Aorta (tissue), 5 donors: ENCODE results near the gene ZNF438. TPM values are rescaled to one million over a fixed set of nuclear protein-coding genes. Genes with fewer than 3 reads are reported as not detected.

Source experiments
- ATAC-seq: fragments of 200-7000 bp; cut with Tn5 transposase; one replicate; pipeline ENCODE4 v1.9.1; 2022; ENCODE audit warnings: moderate library complexity; ENCODE audit not compliant: low FRiP score
- DNase-seq, 2 donors: peaks; one replicate each; pipeline ENCODE4 v3.0.0-alpha.2; 2020
- H3K27ac ChIP-seq, 2 donors: one replicate each; pipeline ENCODE4 v1.5.1; 2013; ENCODE audit warnings: low read length in 2 of 2, mild to moderate bottlenecking in 2 of 2, moderate library complexity in 2 of 2, control low read depth in 1 of 2, inconsistent platforms in 1 of 2, low read depth in 1 of 2
- H3K27me3 ChIP-seq, 2 donors: one replicate each; pipeline ENCODE4 v1.6.1; 2013; ENCODE audit warnings: control low read depth in 1 of 2, low read length in 1 of 2, mild to moderate bottlenecking in 1 of 2, moderate library complexity in 1 of 2; ENCODE audit not compliant: insufficient read depth in 2 of 2, control insufficient read depth in 1 of 2
- H3K36me3 ChIP-seq, 2 donors: one replicate each; pipeline ENCODE4 v1.6.1; 2013; ENCODE audit warnings: control low read depth in 1 of 2, low read length in 1 of 2, mild to moderate bottlenecking in 1 of 2; ENCODE audit not compliant: insufficient read depth in 2 of 2, control insufficient read depth in 1 of 2
- H3K4me1 ChIP-seq, 2 donors: one replicate each; pipeline ENCODE4 v1.6.1; 2013; ENCODE audit warnings: low read length in 2 of 2, control low read depth in 1 of 2, mild to moderate bottlenecking in 1 of 2, moderate library complexity in 1 of 2; ENCODE audit not compliant: insufficient read depth in 2 of 2, control insufficient read depth in 1 of 2
- H3K4me3 ChIP-seq, 2 donors: one replicate each; pipeline ENCODE4 v1.5.1; 2013; ENCODE audit warnings: low read length in 2 of 2, control low read depth in 1 of 2, mild to moderate bottlenecking in 1 of 2
- H3K9me3 ChIP-seq: one replicate; pipeline ENCODE4 v1.6.1; 2013; ENCODE audit warnings: mild to moderate bottlenecking, low read length; ENCODE audit not compliant: control insufficient read depth
- WGBS, 2 donors: extraction: QIAGEN DNeasy Blood & Tissue Kit; methylation state at CpG; one replicate each; pipeline ENCODE4 v1.1.7; 2013; 5-methylcytosine and 5-hydroxymethylcytosine counted together
- intact Hi-C, 2 donors: fragments of 100-400 bp; cut with DNase I; formaldehyde crosslinking; loops; one replicate each; pipeline versions ENCODE4 v1.14.2 to v1.15.0; 2022
- polyA plus RNA-seq, 2 donors: library from polyadenylated mRNA; stranded (reverse); fragments of 200-250 nt; gene quantifications; one replicate each; pipeline ENCODE4 v1.2.3, GENCODE V29; 2013
- total RNA-seq, 2 donors: library from RNA; stranded (reverse); fragmentation: NEBNext Ultra II Directional; extraction: Animal tissue kit (Norgen Biotek cat#: 25700); gene quantifications; one replicate each; pipeline ENCODE4 v1.2.1, GENCODE V29; 2021
- donor health status: healthy with polysubstance abuse.
- donor health status: Bipolar disorder and iron deficiency.
- donor health status: DM: no; HTN: no; CAD: no.
- donor health status: DM: no; HTN: no; CAD: no.
- donor health status: DM: yes; HTN: yes; CAD: no.

ZNF438 gene
- total and polyA plus RNA-seq, 4 donors, result 10.6 to 16.5 (median 12.5) TPM

GRCh38 chr10:30839652-30840051 lies 192.0 kb downstream of the ZNF438 start:
- intact Hi-C loops, result no loop called here
- WGBS, 2 donors, result 23 to 28% methylated on average over 2 of the region's 2 CpGs
- no peak for ATAC-seq
- Histone ChIP-seq H3K27me3 (no peaks in the 10 kb centered on the region), H3K4me1 (peaks cover 2 to 3% of the 10 kb centered on the region in 2 donors), H3K27ac (no peak overlapping the region), H3K9me3 (no peaks in the 10 kb centered on the region), H3K4me3 (no peak overlapping the region), H3K36me3 (peaks cover 0 to 2% of the 10 kb centered on the region in 2 donors)
- DNase-seq, result no peak

DNA sequence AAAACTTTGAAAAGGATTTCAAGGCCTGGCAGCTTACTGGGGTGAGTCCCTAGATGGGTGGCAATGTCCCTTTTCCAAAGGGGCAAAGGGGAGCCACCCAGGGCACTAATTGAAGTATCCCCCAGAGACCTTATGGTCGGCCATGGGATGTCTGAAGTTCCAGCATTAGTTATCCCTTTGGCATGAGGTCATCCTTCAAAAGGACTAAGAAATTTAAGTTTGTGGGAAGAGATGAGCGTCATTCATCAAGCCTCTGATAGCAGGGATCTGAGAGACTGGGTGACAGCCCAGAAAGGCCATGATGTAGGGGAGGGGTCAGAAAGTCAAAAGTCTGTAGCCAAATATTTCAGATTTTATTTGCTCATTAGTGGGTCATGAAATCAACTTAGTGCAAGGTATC lies 195.3 kb downstream of the ZNF438 start:
- H3K27ac ChIP-seq, result no peak overlapping the region
- ATAC-seq, result no peak
- no peak for DNase-seq
- no peak overlapping the region for H3K4me3 ChIP-seq
- H3K4me1 ChIP-seq, result peaks cover 2 to 3% of the 10 kb centered on the region in 2 donors
- 65 to 74% methylated on average over 2 of the region's 2 CpGs for WGBS, 2 donors
- H3K27me3 ChIP-seq, result no peaks in the 10 kb centered on the region
- no peaks in the 10 kb centered on the region for H3K9me3 ChIP-seq
- peaks cover 0 to 2% of the 10 kb centered on the region in 2 donors for H3K36me3 ChIP-seq
- intact Hi-C loops, result no loop called here

GRCh38 chr10:30835146-30835545 lies 196.5 kb downstream of the ZNF438 start:
- H3K27me3 ChIP-seq, result no peaks in the 10 kb centered on the region
- no peaks in the 10 kb centered on the region for H3K36me3 ChIP-seq
- H3K9me3 ChIP-seq, result no peaks in the 10 kb centered on the region
- no peak overlapping the region for H3K27ac ChIP-seq
- intact Hi-C loops, result no loop called here
- 87 to 89% methylated on average over 12 of the region's 12 CpGs for WGBS, 2 donors
- no peak overlapping the region for H3K4me3 ChIP-seq
- no peak for ATAC-seq
- DNase-seq, result no peak
- H3K4me1 ChIP-seq, result peaks cover 0 to 3% of the 10 kb centered on the region in 2 donors

DNA sequence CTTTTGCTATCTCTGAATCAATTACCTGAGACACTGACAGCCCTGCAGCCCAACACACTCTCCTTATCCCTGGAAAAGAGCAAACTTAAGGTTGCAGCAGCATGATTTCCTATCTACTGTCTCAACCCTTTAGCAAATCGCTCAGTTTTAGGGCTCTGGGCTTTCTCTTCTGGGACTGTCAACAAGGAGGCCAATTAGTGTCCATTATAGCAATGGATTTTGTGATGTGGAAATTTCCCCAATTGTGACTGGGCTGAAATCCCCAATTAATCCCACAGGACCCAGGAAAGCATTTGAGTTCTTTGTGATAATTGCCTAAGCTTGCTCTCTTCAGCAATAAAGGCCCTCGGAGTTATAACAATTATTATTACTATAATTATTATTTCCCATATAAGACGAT lies 197.0 kb downstream of the ZNF438 start:
- intact Hi-C loops, result no loop called here

GRCh38 chr10:30834153-30834552 lies 197.5 kb downstream of the ZNF438 start:
- intact Hi-C loops, result no loop called here
- H3K9me3 ChIP-seq, result no peaks in the 10 kb centered on the region
- H3K4me3 ChIP-seq, result no peak overlapping the region
- no peaks in the 10 kb centered on the region for H3K36me3 ChIP-seq
- no peak for DNase-seq
- no peak for ATAC-seq
- 85 to 94% methylated on average over 4 of the region's 4 CpGs for WGBS, 2 donors
- H3K4me1 ChIP-seq, result no peaks in the 10 kb centered on the region
- no peaks in the 10 kb centered on the region for H3K27me3 ChIP-seq
- H3K27ac ChIP-seq, result no peak overlapping the region

More for the DNA sequence above, 197.0 kb downstream of the ZNF438 start:
- H3K27me3 ChIP-seq, result no peaks in the 10 kb centered on the region
- H3K4me3 ChIP-seq, result no peak overlapping the region
- ATAC-seq (peak; percentile 51), DNase-seq (no peak)
- WGBS, 2 donors, result 86 to 90% methylated on average over 3 of the region's 3 CpGs
- H3K4me1 ChIP-seq, result peaks cover 0 to 2% of the 10 kb centered on the region in 2 donors
- no peaks in the 10 kb centered on the region for H3K36me3 ChIP-seq
- H3K9me3 ChIP-seq, result no peaks in the 10 kb centered on the region
- H3K27ac ChIP-seq, result no peak overlapping the region

- Histone ChIP-seq H3K9me3 (no peaks in the 10 kb centered on the region), H3K4me3 (no peak overlapping the region), H3K27me3 (no peaks in the 10 kb centered on the region), H3K27ac (no peak overlapping the region), H3K36me3 (no peaks in the 10 kb centered on the region), H3K4me1 (no peaks in the 10 kb centered on the region)
- 94 to 95% methylated on average over 5 of the region's 5 CpGs for WGBS, 2 donors
- ATAC-seq (no peak), DNase-seq (no peak)
- intact Hi-C loops, result no loop called here
These were observed 198.1 kb downstream of the ZNF438 start for GRCh38 chr10:30833628-30833970.

GRCh38 chr10:30832749-30833627 lies 198.7 kb downstream of the ZNF438 start:
- H3K27ac ChIP-seq, result no peak overlapping the region
- H3K4me3 ChIP-seq, result no peak overlapping the region
- no peaks in the 10 kb centered on the region for H3K36me3 ChIP-seq
- no peaks in the 10 kb centered on the region for H3K9me3 ChIP-seq
- intact Hi-C loops, result no loop called here
- DNase-seq (no peak), ATAC-seq (no peak)
- H3K27me3 ChIP-seq, result no peaks in the 10 kb centered on the region
- 74 to 81% methylated on average over 13 of the region's 13 CpGs for WGBS, 2 donors
- H3K4me1 ChIP-seq, result no peaks in the 10 kb centered on the region

- Histone ChIP-seq H3K9me3 (no peaks in the 10 kb centered on the region), H3K4me1 (no peaks in the 10 kb centered on the region), H3K36me3 (no peaks in the 10 kb centered on the region), H3K4me3 (no peak overlapping the region), H3K27ac (no peak overlapping the region), H3K27me3 (no peaks in the 10 kb centered on the region)
- intact Hi-C loops, result no loop called here
- 88 to 89% methylated on average over 10 of the region's 10 CpGs for WGBS, 2 donors
- DNase-seq (no peak), ATAC-seq (no peak)
These were observed 199.5 kb downstream of the ZNF438 start for GRCh38 chr10:30832001-30832748.

DNA sequence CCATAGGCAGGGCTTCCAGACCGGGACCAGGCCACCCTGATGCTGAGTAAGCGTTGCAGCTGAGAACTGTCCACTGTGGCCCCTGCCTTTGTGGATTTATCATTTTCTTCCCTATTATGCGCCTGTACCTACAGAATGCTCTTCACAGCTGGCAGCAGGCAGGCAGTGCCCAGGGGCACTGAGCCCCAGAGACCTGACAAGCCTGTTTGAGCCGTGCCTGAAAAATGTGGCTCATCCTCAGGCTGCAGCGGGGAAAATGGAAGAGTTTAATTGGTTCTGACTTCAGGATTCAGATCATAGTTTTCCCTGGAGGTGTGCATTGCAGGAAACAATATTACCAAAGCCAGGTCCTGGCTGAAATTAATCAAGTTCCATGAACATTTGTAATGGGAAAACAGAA lies 200.2 kb downstream of the ZNF438 start:
- WGBS, 2 donors, result 90 to 91% methylated on average over 5 of the region's 5 CpGs
- intact Hi-C loops, result no loop called here
- Histone ChIP-seq H3K27ac (no peak overlapping the region), H3K27me3 (no peaks in the 10 kb centered on the region), H3K9me3 (no peaks in the 10 kb centered on the region), H3K36me3 (no peaks in the 10 kb centered on the region), H3K4me3 (no peak overlapping the region), H3K4me1 (no peaks in the 10 kb centered on the region)
- ATAC-seq, result no peak
- DNase-seq, result no peak
